Measurements from ENCODE around the gene KRT10.

DNA sequence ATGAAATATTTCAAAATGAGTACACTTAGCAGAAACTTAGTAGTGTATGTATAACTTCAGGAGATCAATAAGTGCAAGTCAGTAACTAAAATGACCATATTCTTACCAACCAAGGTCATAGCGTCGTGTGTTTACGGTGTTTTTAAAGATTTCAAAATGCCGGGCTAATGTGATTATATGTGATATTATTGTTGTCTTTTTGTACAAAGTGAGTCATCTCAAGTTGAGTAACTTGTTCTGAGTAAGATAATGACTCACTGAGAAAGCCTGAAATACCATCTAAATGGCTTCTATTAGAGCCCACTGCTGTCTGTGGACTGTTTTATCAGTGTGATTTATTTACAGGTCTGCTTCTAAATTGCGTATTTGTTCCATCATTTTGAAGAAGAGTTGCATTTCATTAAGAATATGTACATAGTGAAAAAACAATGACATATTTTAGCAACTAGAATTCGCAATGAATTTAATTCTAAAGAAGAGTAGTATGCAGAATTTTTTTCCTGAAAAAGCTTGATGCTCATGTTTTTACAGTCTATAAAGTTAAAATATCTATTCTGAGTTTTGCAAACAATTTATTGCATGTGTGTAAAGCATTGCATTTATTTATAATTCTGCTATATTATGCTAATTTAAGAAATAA lies 31.9 kb upstream of the KRT10 start:
- no peak for TF ChIP-seq EP300 (IDR thresholded peaks at IDR 0.05; ENCODE audit: borderline replicate concordance)
- TF ChIP-seq RAD21 (IDR thresholded peaks at IDR 0.05; ENCODE audit: low read depth): no peak
- TF ChIP-seq TAF1 (IDR thresholded peaks at IDR 0.05; ENCODE audit: low read depth): no peak

Measured in Ishikawa (cell line).